Adipose tissue (tissue), 3 donors: Measurements from ENCODE around the gene PLEKHA3. TPM values are rescaled to one million over a fixed set of nuclear protein-coding genes. Genes with fewer than 3 reads are reported as not detected.
A peak's percentile ranks its signal among the peaks of the same experiment; 100 is the strongest.

Experiments
- H3K27ac ChIP-seq: one replicate; pipeline ENCODE4 v1.5.1; 2013; ENCODE audit warnings: low read depth, low read length
- WGBS, 3 donors: extraction: QIAGEN DNeasy Blood & Tissue Kit; methylation state at CpG; one replicate each; pipeline ENCODE4 v1.1.7; 2013; 5-methylcytosine and 5-hydroxymethylcytosine counted together
- polyA plus RNA-seq, 3 donors: library from polyadenylated mRNA; stranded (reverse); fragments of 200-250 nt; gene quantifications; one replicate each; pipeline ENCODE4 v1.2.3, GENCODE V29; 2013
- donor health status: healthy with polysubstance abuse.
- donor health status: Bipolar disorder and iron deficiency.
- donor health status: healthy.

PLEKHA3 gene
- polyA plus RNA-seq, 3 donors = 1.7 to 7.0 (median 6.1) TPM

DNA sequence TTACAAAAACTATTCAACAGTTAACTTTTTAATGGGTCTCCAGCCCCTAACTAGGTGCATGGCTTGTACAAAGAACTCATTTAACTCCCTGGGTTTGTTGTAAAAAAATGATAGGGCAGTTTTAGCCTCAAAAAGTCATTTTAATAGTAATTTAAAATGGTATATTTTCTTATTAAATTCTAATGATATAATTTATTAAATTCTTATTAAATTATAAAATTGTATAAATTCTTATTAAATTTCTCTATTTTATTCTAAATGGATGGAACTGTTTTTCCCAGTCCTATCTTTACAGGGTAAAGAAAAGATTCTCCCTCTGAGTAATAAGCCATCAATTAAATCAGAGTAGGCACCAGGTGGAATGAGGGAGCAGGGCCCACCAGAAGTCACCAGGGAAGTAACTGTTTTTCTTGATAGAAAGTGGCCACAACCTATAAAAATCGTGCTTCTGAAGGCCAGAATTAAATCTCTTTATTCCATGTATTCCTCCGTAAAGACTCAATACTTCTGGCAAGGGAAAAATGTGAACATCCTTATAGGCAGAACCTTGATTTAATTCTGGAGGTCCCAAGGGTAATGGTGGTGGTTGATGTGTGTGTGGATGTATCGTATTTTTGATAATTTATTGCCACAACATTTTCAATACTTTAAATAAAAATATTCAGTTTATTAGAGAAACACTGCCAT, 2.7 kb upstream of the PLEKHA3 start:
- 10 to 13% (median 11%) methylated on average over 3 of the region's 3 CpGs for WGBS, 3 donors
- no peak overlapping the region for H3K27ac ChIP-seq

DNA sequence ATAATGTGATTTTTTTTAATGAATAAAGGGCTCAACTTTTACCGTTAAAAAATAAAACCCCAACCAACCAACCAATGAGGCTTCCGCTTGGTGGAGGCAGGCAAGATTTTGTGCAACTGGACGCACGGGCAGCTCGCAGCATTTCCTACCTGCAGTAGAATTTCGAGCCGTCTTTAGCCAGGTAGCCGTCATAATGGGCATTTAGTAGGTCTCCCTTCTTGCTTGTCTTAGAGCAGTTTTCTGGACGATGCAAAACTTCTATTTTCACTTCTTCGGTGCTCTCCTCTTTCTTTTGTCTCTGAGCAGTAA, 2.2 kb upstream of the PLEKHA3 start:
- 0 to 1% (median 1%) methylated on average over 10 of the region's 10 CpGs for WGBS, 3 donors
- no peak overlapping the region for H3K27ac ChIP-seq

DNA sequence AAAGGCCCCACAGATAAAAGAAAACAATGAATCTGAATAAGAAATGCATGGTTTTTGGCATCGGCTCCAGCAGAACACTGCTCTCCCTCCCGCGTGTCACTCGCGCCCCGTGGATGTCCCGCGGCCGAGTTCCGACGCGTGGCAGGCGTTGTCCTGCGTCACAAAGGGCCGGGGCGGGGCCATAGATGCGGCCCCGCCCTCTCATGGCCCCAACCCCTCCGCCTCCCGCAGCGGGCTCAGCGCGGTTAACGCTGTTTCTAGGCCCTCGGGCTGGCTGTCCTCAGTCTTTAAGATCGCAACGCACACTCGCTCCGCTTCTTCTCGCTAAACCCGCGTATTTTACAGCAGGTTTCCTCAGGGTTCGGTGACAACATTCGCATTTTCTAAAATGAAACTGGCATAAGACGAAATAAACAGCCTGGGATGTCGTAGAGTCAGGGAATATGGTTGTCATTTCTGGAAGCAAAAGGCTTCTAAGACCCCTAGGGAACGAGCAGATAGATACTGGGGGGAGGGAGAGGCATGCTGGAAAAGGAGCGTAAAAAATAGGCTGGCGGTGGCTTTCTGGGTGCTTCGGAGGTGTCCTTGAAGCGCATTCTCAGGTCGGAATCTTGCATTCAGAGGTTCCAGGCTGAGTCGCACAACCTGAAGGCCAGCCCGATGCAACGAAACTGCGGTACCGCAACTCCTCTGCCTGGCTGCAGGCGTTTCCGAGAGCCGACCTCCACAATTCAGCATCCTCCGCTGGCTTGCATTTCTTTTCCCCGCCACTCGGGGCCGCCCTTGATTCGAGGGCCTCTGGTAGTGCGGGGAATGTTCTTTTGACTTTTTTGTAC, 1.6 kb upstream of the PLEKHA3 start, which contains the start of gene FKBP7:
Gene FKBP7, minus strand, starts transcription at position 162 of the 836 bp plus-strand sequence. Its CDS starts 101 bp downstream, at position 61.
- WGBS, 3 donors = 1% methylated on average over 56 of the region's 56 CpGs
- peak within 1 kb of the TSS; percentile 82 for H3K27ac ChIP-seq

GRCh38 chr2:178479275-178479616, 1.0 kb upstream of the PLEKHA3 start:
- 55 to 58% (median 57%) methylated on average over 4 of the region's 4 CpGs for WGBS, 3 donors
- no peak overlapping the region for H3K27ac ChIP-seq

- 21 to 26% (median 22%) methylated on average over 19 of the region's 19 CpGs for WGBS, 3 donors
- no peak overlapping the region for H3K27ac ChIP-seq
Measured at GRCh38 chr2:178479758-178480226, 465 bp upstream of the PLEKHA3 start.

DNA sequence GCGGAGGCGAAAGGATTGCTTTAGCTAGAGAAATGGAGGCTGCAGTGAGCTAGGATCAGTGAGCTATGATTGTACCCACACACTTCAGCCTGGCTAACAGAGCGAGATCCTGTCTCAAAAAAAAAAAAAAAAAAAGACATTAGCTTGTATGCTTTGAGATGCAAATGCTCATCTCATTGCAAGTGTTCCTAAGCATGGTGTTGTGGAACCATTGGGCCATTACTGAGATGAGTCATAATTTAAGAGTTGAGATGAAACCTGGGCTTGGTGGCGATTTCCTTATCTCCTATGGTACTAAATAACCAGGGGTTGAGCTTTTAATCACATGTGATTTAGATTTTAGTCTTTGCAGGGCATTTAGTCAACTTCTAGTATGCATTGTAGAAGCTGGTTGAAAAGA, 2.2 kb downstream of the PLEKHA3 start:
- 80 to 94% (median 94%) methylated on average over 4 of the region's 4 CpGs for WGBS, 3 donors
- H3K27ac ChIP-seq = no peak overlapping the region

GRCh38 chr2:178484245-178485041, 4.2 kb downstream of the PLEKHA3 start:
- 41 to 63% (median 58%) methylated on average over 6 of the region's 6 CpGs for WGBS, 3 donors
- no peak overlapping the region for H3K27ac ChIP-seq

DNA sequence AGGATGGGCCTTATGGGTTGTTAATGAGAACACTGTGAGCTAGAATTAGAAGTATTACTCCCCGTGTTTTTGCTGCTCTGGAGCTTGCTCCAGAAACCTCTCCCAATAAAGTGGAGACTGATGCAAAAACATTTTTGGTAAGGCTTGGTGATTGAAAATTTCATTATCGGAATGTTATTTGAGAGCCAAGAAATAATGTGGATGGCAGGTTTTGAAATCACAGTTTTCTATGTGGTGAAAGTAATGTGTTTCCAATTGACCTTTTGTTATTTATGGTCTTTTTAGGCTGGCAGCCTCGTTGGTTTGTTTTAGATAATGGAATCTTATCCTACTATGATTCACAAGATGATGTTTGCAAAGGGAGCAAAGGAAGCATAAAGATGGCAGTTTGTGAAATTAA, 5.1 kb downstream of the PLEKHA3 start:
- H3K27ac ChIP-seq = no peak overlapping the region
- WGBS, 3 donors = 63 to 82% (median 63%) methylated on average over 3 of the region's 3 CpGs

GRCh38 chr2:178491612-178492011, 11.4 kb downstream of the PLEKHA3 start:
- no peak overlapping the region for H3K27ac ChIP-seq
- 87 to 96% (median 96%) methylated on average over 6 of the region's 6 CpGs for WGBS, 3 donors

GRCh38 chr2:178496049-178496448, 15.8 kb downstream of the PLEKHA3 start:
- 70 to 85% (median 76%) methylated on average over 4 of the region's 4 CpGs for WGBS, 3 donors
- H3K27ac ChIP-seq = no peak overlapping the region

DNA sequence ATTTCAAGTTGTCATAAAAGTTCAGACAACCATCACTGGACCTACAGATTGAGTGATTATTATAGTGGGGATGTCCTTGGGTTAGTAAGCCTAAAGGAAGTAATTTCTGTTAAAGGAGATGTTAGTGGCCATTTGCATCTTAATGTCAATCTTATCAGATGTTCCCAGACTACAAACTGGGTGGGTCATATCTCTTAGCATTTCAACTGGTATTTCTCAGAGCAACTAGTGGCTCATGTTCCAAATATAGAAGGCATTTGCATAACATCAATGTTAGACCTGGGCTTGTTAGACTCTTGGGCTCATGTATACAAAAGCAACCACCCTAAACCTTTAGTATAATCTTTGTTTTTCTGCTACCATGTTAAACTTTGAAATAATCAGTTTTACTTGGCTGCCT, 17.9 kb downstream of the PLEKHA3 start:
- no peak overlapping the region for H3K27ac ChIP-seq

- WGBS, 3 donors = 93 to 98% (median 98%) methylated on average over 3 of the region's 3 CpGs
- no peak overlapping the region for H3K27ac ChIP-seq
Measured at GRCh38 chr2:178499640-178500039, 19.4 kb downstream of the PLEKHA3 start.

- WGBS, 3 donors = 94 to 99% (median 95%) methylated on average over 4 of the region's 4 CpGs
Measured at GRCh38 chr2:178502751-178503150, 22.5 kb downstream of the PLEKHA3 start.

DNA sequence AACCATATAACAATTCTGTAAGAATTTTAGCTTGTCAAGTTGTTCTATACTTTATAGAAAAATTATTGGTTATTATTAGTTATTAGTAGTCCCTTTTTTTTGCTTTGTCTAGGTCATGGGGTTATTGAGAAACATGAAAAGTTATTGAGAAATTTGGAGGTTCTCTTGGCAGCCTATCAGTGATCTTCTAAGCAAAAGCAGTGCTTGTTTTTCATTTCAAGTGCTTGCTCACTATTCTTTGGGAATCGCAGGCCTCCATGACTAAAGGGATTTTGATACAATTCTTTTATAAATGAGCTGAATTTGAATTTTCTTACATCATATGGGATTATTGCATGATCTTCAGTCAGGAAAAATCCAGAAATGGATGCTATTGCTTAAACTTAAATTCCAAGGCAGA, 25.8 kb downstream of the PLEKHA3 start:
- H3K27ac ChIP-seq = no peak overlapping the region
- WGBS, 3 donors = 76 to 88% (median 85%) methylated on average over 1 of the region's 1 CpG

More at GRCh38 chr2:178502751-178503150, 22.5 kb downstream of the PLEKHA3 start:
- no peak overlapping the region for H3K27ac ChIP-seq

DNA sequence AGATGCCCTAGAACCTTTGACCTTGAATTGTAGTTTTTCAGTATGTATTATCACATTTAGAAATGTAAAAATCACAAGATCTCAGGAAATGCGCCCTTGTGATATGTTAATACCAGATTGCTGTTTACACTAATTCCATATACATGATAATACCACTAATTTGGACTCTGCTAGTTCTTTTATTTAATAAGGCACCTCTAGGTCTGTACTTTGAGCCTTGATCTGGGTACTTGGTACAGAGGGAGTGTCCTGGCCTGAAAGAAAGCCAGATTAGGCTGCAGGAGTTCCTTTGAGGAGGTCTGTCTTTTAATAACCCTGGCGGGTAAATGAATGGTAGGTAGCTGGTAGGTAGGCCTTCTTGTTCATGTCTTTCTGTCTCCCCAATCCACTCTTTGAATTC, 26.3 kb downstream of the PLEKHA3 start:
- H3K27ac ChIP-seq = no peak overlapping the region
- whole genome bisulfite sequencing, 3 donors = 82 to 100% (median 93%) methylated on average over 2 of the region's 2 CpGs

DNA sequence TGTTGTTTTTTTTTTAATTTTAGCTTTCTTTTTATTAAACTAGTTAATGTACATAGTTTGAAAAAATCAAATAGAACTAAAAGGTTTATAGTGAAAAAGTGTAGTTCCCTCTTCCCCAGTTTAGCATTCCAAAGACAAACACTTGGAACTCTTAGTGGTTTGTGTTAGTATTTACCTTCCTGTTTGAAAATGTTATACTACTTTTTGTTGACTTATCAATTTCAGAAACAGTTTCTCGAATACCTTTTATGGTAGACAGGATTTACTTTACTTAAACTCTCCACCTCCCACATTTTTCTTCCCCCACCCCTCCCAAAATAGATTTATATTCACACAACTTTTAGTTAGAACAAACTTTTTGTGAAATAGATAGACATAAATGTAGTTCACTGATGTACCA, 26.7 kb downstream of the PLEKHA3 start:
- H3K27ac ChIP-seq = no peak overlapping the region
- 81 to 98% (median 91%) methylated on average over 1 of the region's 1 CpG for WGBS, 3 donors

DNA sequence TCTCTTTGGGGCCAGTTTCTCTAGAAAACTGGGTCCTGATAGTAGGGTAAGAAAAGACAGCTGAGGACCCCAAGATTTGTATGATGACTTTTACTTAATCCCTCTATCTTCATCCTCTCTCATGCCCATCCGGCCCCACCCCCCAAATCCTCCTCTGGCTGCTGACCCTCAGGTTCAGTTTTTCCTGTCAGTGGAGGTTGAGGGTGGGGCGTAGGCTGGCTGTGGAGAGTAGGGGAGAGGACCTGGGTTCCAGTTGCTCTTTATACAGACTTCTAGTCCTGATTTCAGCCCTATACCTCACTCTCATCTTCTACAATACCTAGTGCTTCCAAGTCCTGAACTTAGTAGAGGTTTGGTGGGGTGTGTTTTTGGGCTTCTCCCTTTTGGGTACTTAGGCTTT, 28.4 kb downstream of the PLEKHA3 start:
- no peak overlapping the region for H3K27ac ChIP-seq
- WGBS, 3 donors = 92 to 100% (median 94%) methylated on average over 2 of the region's 2 CpGs

GRCh38 chr2:178510384-178510783, 30.1 kb downstream of the PLEKHA3 start:
- no peak overlapping the region for H3K27ac ChIP-seq
- WGBS, 3 donors = 89 to 93% (median 92%) methylated on average over 6 of the region's 6 CpGs

GRCh38 chr2:178512484-178512883, 32.2 kb downstream of the PLEKHA3 start:
- H3K27ac ChIP-seq = no peak overlapping the region
- WGBS, 3 donors = 96 to 100% (median 100%) methylated on average over 2 of the region's 2 CpGs
